ENCODE measurements around the gene CDC16.
A peak's percentile ranks its signal among the peaks of the same experiment; 100 is the strongest.
"Not testable (repeated sequence)": the region's sequence is repeated elsewhere in the genome, so short reads cannot be mapped to it uniquely, and the experiment has no call there.

Gene CDC16

GRCh38 chr13:114234645-114235421 is at the start of gene CDC16:
Gene CDC16 (plus strand): TSS chr13:114234897. CDS start chr13:114235085, 188 bp downstream.
- peak; percentile 88 for DNase-seq

- DNase-seq = no peak
Measured at GRCh38 chr13:114185182-114185971, 49.3 kb upstream of the CDC16 start.

- DNase-seq = no peak
Measured at GRCh38 chr13:114194853-114195252, 39.8 kb upstream of the CDC16 start.

GRCh38 chr13:114196629-114197028 is 38.1 kb upstream of the CDC16 start:
- DNase-seq = no peak

- DNase-seq = no peak
Measured at GRCh38 chr13:114198556-114198955, 36.1 kb upstream of the CDC16 start.

GRCh38 chr13:114199526-114199925 is 35.2 kb upstream of the CDC16 start:
- DNase-seq = not testable (repeated sequence)

- no peak for DNase-seq
Measured at GRCh38 chr13:114199954-114200353, 34.7 kb upstream of the CDC16 start.

GRCh38 chr13:114200399-114200911 is 34.2 kb upstream of the CDC16 start:
- DNase-seq = no peak

GRCh38 chr13:114202581-114202980 is 32.1 kb upstream of the CDC16 start:
- no peak for DNase-seq

GRCh38 chr13:114203536-114203935 is 31.2 kb upstream of the CDC16 start:
- DNase-seq = peak; percentile 24

- DNase-seq = no peak
Measured at GRCh38 chr13:114204894-114205293, 29.8 kb upstream of the CDC16 start.

- DNase-seq = no peak
Measured at GRCh38 chr13:114208134-114208533, 26.6 kb upstream of the CDC16 start.

- DNase-seq = no peak
Measured at GRCh38 chr13:114211446-114212157, 23.1 kb upstream of the CDC16 start.

- DNase-seq = no peak
Measured at GRCh38 chr13:114212158-114212495, 22.6 kb upstream of the CDC16 start.

GRCh38 chr13:114213980-114214379 is 20.7 kb upstream of the CDC16 start:
- DNase-seq = no peak

GRCh38 chr13:114219392-114219791 is 15.3 kb upstream of the CDC16 start:
- DNase-seq = no peak

- DNase-seq = no peak
Measured at GRCh38 chr13:114222461-114222968, 12.2 kb upstream of the CDC16 start.

GRCh38 chr13:114224201-114224600 is 10.5 kb upstream of the CDC16 start:
- no peak for DNase-seq

GRCh38 chr13:114225610-114226009 is 9.1 kb upstream of the CDC16 start:
- no peak for DNase-seq

- no peak for DNase-seq
Measured at GRCh38 chr13:114226088-114226487, 8.6 kb upstream of the CDC16 start.

- DNase-seq = peak; percentile 86
Measured at GRCh38 chr13:114226699-114227323, 7.9 kb upstream of the CDC16 start.

- DNase-seq = no peak
Measured at GRCh38 chr13:114227528-114227927, 7.2 kb upstream of the CDC16 start.

- no peak for DNase-seq
Measured at GRCh38 chr13:114228176-114228575, 6.5 kb upstream of the CDC16 start.

Data from activated gamma-delta T cell treated with Interleukin-2 at 50 U/mL for 16 hours (primary cell).